ENCODE results near the gene TBX15.
"Not testable (repeated sequence)": the region's sequence is repeated elsewhere in the genome, so short reads cannot be mapped to it uniquely, and the experiment has no call there.

Gene TBX15

DNA sequence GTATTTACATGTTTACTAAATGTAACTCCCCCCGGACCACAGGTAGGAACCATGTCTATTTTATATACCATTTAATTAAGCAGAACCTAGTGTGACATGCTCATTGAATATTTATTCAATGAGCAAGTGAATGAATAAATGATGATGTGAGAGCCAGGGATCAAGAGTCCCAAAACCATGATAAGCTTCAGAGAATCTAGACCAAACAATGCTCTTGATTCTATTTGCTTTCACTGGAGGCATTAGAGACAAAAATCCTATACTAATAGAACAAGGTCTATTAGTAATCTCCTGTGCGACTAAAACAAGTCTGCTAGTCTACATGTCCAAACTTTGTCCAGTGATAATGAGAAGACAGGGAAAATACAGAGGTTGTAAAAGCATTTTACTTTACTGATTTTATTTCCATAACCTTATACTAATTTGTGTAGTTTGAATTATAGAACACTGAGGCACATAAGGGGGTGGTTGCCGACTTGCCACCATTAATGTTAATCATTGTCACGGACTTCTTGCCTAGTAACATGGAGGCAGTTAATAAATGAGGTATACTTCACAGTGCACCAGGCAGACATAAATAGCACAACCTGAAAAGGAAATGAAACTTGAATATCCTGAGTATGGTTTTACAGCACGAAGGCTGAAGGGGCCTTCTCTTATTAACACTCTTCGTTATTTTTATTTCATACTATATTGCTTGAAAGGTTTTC is 69.8 kb downstream of the TBX15 start:
- TF ChIP-seq, protein P1, sequence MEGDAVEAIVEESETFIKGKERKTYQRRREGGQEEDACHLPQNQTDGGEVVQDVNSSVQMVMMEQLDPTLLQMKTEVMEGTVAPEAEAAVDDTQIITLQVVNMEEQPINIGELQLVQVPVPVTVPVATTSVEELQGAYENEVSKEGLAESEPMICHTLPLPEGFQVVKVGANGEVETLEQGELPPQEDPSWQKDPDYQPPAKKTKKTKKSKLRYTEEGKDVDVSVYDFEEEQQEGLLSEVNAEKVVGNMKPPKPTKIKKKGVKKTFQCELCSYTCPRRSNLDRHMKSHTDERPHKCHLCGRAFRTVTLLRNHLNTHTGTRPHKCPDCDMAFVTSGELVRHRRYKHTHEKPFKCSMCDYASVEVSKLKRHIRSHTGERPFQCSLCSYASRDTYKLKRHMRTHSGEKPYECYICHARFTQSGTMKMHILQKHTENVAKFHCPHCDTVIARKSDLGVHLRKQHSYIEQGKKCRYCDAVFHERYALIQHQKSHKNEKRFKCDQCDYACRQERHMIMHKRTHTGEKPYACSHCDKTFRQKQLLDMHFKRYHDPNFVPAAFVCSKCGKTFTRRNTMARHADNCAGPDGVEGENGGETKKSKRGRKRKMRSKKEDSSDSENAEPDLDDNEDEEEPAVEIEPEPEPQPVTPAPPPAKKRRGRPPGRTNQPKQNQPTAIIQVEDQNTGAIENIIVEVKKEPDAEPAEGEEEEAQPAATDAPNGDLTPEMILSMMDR (IDR thresholded peaks at IDR 0.05; ENCODE audit: control insufficient read depth, extremely low read depth, insufficient read depth): no peak
- no peak overlapping the region for H3K4me3 ChIP-seq (ENCODE audit: low read depth, low read length)
- DNase-seq (ENCODE audit: low read depth): no peak

DNA sequence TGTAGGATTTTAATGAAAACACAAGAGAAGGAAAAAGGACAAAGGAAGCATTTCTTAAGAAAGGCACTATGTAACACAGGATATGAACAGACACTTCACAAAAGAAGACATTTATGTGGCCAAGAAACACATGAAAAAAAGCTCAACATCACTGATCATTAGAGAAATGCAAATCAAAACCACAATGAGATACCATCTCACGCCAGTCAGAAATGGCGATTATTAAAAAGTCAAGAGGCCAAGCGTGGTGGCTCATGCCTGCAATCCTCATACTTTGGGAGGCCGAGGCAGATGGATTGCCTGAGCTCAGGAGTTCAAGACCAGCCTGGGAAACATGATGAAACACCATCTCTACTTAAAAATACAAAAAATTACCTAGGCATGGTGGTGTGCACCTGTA is 71.8 kb downstream of the TBX15 start:
- not testable (repeated sequence) for DNase-seq (ENCODE audit: low read depth); H3K4me3 ChIP-seq (ENCODE audit: low read depth, low read length)

DNA sequence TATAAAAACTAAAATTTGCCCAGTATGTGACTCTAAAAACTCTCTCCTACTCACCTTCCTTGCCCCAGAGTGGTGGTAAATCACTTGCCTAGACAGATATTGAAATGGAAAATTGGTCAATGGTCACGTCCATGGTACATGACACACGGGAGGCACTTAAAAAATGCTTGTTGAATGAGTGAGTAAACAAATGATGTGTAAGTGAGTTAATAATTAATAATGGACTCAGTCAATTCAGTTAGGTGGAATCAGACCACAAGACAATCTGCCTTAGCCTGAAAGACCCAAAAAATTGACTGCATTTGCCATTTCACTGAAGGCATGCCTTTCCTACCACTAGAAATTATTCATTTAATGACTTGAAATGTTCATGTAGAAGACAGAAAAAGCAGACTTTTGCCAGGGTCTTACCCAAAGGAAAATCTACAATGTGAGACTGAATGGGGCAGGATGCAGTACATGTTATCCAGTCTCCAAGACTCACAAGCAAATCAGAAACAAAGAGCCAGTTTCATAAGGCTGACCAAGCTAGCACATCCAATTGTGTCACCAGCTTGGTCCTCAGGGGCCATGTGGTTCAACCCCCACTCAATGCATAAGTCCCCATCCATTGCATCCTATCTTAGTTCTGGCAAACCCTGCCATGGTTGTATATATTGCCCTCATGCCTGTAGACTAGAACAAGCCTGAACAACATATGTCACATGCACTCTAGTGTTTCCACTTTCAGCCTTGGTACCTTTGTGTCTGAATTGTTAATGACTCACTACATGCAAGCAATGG is 73.6 kb downstream of the TBX15 start:
- no peak overlapping the region for H3K4me3 ChIP-seq (ENCODE audit: low read depth, low read length)
- TF ChIP-seq, protein P1 (IDR thresholded peaks at IDR 0.05; ENCODE audit: control insufficient read depth, extremely low read depth, insufficient read depth): no peak
- DNase-seq (ENCODE audit: low read depth): no peak

DNA sequence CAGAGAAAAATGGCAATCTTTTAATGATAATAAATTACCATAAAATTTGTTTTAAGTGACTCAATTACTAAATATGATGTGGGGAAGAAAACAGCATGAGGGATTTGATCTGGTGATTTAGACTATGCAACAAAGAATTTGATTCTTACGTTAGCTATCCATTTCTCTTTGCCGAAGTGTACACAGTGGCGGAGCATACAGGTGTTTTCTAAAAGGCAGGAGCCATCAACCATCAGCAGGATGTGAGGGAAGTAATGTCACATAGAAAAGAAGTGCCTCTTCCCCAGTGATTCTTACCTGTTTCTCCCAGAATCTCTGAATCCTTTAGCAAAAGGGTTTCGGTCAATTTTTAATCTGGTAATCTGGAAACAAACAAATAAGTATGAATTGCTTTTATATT is 74.3 kb downstream of the TBX15 start:
- TF ChIP-seq, protein P1 (IDR thresholded peaks at IDR 0.05; ENCODE audit: control insufficient read depth, extremely low read depth, insufficient read depth): no peak
- no peak overlapping the region for H3K4me3 ChIP-seq (ENCODE audit: low read depth, low read length)

DNA sequence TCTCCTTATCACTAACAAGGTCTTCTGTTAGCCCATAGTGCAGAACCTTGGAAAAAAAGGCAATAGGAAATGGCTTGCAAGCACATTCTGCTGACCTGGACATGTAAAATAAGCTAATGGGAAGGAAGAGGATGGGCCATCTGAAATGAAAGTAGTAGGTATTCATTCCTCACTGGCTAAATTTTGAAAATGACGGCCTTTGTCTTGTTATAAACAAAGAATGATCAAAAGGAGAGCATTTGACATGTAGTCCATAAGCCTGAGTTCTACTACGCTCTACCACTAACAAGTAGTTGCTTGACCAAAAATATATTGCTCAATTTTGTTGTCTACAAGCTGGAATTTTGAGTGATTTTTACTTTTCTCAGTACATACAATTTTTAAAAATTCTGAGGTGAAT is 75.6 kb downstream of the TBX15 start:
- H3K4me3 ChIP-seq (ENCODE audit: low read depth, low read length): no peak overlapping the region
- TF ChIP-seq, protein P1 (IDR thresholded peaks at IDR 0.05; ENCODE audit: control insufficient read depth, extremely low read depth, insufficient read depth): no peak
- DNase-seq (ENCODE audit: low read depth): no peak

More for the DNA sequence above, 74.3 kb downstream of the TBX15 start:
- no peak for DNase-seq (ENCODE audit: low read depth)

DNA sequence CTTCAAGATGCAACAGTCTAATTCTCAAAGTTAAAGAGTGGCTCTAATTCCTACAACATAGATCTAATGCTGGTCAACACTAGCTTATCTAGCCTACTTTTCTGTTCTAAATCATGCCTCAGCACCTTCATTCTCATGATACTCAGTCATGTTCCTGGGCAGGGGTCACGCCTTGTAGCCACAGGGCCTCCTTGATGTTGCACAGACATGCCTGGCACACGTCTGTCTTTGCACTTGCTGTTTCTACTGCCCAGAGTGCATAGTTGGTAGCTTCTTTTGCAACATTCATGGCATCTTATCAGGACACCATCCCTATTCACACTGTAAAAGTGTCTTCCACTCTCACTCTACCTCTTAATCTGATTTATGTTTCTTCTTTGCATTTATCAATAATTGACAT is 76.6 kb downstream of the TBX15 start:
- no peak for DNase-seq (ENCODE audit: low read depth)
- H3K4me3 ChIP-seq (ENCODE audit: low read depth, low read length): no peak overlapping the region
- TF ChIP-seq, protein P1 (IDR thresholded peaks at IDR 0.05; ENCODE audit: control insufficient read depth, extremely low read depth, insufficient read depth): no peak

DNA sequence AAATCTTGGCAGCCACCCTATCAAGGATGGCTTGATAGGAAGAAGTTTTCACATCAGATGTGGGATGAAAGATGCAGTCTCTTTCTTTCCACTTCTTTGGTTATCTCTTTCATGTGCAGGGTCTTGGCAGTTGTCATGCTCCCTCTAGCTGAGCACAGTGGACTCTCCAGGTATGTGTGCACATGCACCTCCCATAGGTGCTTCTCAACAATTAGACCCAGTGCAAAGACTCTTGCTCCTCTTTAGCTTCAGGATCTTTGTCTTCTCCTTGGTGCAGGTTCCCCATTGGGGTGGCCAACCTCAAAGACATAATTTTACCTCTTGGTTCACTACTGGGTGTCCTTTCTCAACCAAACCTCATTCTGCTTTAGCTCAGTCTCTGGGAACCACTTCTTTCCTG is 80.7 kb downstream of the TBX15 start:
- no peak for DNase-seq (ENCODE audit: low read depth)
- TF ChIP-seq, protein P1 (IDR thresholded peaks at IDR 0.05; ENCODE audit: control insufficient read depth, extremely low read depth, insufficient read depth): no peak
- H3K4me3 ChIP-seq (ENCODE audit: low read depth, low read length): no peak overlapping the region
